ENCODE measurements around the gene MAP3K21. TPM values are rescaled to one million over a fixed set of nuclear protein-coding genes. Genes with fewer than 3 reads are reported as not detected.

MAP3K21 gene
- total RNA-seq, 4 donors from 2014 or later = 0.19 to 1.9 (median 1.1) TPM

GRCh38 chr1:233379869-233380438, 52.4 kb downstream of the MAP3K21 start:
- no peak for TF ChIP-seq CTCF (IDR thresholded peaks at IDR 0.05; ENCODE audit: low read depth)

GRCh38 chr1:233381806-233382205, 54.3 kb downstream of the MAP3K21 start:
- TF ChIP-seq CTCF (IDR thresholded peaks at IDR 0.05; ENCODE audit: low read depth) = no peak

GRCh38 chr1:233383984-233384383, 56.5 kb downstream of the MAP3K21 start:
- TF ChIP-seq CTCF (IDR thresholded peaks at IDR 0.05; ENCODE audit: low read depth) = no peak

DNA sequence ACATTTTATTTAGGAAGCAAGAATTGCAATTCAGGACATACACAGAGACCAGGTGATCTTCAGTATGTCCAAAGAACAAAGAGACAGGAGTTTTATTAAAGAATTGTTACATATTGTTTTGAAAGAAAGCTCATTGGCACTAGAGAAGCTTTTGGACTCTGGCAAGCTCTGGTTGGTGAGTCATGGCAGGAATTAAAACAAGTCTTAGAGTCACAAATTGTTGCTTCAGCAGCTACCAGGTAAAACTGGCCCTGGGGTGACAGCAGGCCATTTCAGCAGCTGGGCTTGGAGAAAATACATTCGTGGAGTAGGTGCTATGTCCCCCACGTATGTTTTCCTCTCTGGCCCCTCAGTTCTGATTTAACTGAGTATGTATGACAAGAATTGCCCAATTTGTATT, 58.8 kb downstream of the MAP3K21 start:
- TF ChIP-seq CTCF (IDR thresholded peaks at IDR 0.05; ENCODE audit: low read depth) = no peak

- TF ChIP-seq CTCF (IDR thresholded peaks at IDR 0.05; ENCODE audit: low read depth) = no peak
Observed at GRCh38 chr1:233387585-233387984, 60.1 kb downstream of the MAP3K21 start.

DNA sequence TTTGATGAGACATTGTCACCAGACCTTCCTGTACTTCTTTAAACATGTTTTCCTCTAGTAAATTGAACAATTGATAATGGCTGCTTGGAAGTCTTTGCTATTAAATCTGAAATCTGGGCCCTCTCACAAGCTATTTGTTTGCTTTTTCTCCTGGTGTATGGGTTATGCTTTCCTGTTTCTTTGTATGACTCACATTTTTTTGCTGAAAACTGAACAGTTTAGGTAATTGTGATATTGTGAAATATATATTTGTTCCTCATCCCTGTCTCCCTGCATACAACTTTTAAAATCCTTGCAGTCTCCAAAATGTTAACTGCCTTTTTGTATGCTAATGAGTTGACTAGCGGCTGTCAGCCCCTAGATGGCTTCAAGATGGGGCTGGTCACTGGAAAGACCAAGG, 61.6 kb downstream of the MAP3K21 start:
- TF ChIP-seq CTCF (IDR thresholded peaks at IDR 0.05; ENCODE audit: low read depth) = no peak

DNA sequence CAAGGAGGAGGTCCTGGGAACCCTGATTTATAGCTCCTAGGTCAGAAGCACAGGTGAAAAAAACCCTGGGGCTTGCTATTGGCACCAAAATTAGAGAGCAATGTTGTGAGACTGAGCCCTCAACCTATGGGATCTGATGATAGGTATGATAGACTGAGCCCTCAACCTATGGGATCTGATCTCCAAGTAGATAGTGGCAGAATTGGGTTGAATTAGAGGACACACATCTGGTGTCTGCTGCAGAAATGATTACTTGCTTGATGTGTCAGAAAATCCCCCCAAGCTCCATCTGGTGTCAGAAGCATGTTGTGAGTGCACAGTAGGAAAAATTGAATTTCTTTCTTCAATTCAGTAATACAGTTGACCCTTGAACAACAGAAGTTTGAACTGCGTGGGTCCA, 62.4 kb downstream of the MAP3K21 start:
- TF ChIP-seq CTCF (IDR thresholded peaks at IDR 0.05; ENCODE audit: low read depth) = no peak

Measured in subcutaneous adipose tissue (tissue), 4 donors.